Ureter (tissue), 1 donor: ENCODE results near the gene AGBL4. TPM values are rescaled to one million over a fixed set of nuclear protein-coding genes. Genes with fewer than 3 reads are reported as not detected.

ENCODE experiments used
- DNase-seq: peaks from one replicate; pipeline ENCODE4 v3.0.0-alpha.2; 2020; ENCODE audit warnings: low spot score
- total RNA-seq: library from RNA; stranded (reverse); gene quantifications from one replicate; pipeline ENCODE4 v1.2.4, GENCODE V29; 2023
- donor health status: DM: yes; HTN: yes; CAD: no.

AGBL4 gene
- total RNA-seq, 1 donor from 2014 or later: 0.21 TPM

GRCh38 chr1:48654606-48655210 lies 1369.0 kb downstream of the AGBL4 start:
- no peak for DNase-seq

- no peak for DNase-seq
These were observed 1371.4 kb downstream of the AGBL4 start for GRCh38 chr1:48652334-48652733.

GRCh38 chr1:48649880-48650279 lies 1373.9 kb downstream of the AGBL4 start:
- no peak for DNase-seq

GRCh38 chr1:48645883-48646282 lies 1377.9 kb downstream of the AGBL4 start:
- no peak for DNase-seq

- DNase-seq: no peak
These were observed 1378.7 kb downstream of the AGBL4 start for GRCh38 chr1:48644905-48645605.

- no peak for DNase-seq
These were observed 1379.4 kb downstream of the AGBL4 start for GRCh38 chr1:48644190-48644900.

- no peak for DNase-seq
These were observed 1380.6 kb downstream of the AGBL4 start for GRCh38 chr1:48643193-48643592.

- DNase-seq: no peak
These were observed 1382.8 kb downstream of the AGBL4 start for GRCh38 chr1:48640836-48641492.

- no peak for DNase-seq
These were observed 1393.9 kb downstream of the AGBL4 start for GRCh38 chr1:48629867-48630266.

- DNase-seq: no peak
These were observed 1396.3 kb downstream of the AGBL4 start for GRCh38 chr1:48627486-48627885.

- DNase-seq: no peak
These were observed 1404.2 kb downstream of the AGBL4 start for GRCh38 chr1:48619539-48619938.

- DNase-seq: no peak
These were observed 1406.5 kb downstream of the AGBL4 start for GRCh38 chr1:48617252-48617651.

GRCh38 chr1:48616710-48617109 lies 1407.0 kb downstream of the AGBL4 start:
- DNase-seq: no peak

- DNase-seq: no peak
These were observed 1411.9 kb downstream of the AGBL4 start for GRCh38 chr1:48611841-48612240.

- DNase-seq: no peak
These were observed 1412.9 kb downstream of the AGBL4 start for GRCh38 chr1:48610628-48611542.

GRCh38 chr1:48608882-48609281 lies 1414.9 kb downstream of the AGBL4 start:
- DNase-seq: no peak

GRCh38 chr1:48603222-48603621 lies 1420.5 kb downstream of the AGBL4 start:
- DNase-seq: no peak

- DNase-seq: no peak
These were observed 1421.4 kb downstream of the AGBL4 start for GRCh38 chr1:48602349-48602748.

GRCh38 chr1:48600182-48600581 lies 1423.6 kb downstream of the AGBL4 start:
- DNase-seq: no peak

- no peak for DNase-seq
These were observed 1426.1 kb downstream of the AGBL4 start for GRCh38 chr1:48597663-48598062.

GRCh38 chr1:48596046-48596445 lies 1427.7 kb downstream of the AGBL4 start:
- DNase-seq: no peak
